Fibroblast of peridontal ligament (primary cell): ENCODE measurements around the gene TMEM245.

ENCODE experiments used
- DNase-seq: peaks from one replicate; pipeline ENCODE4 v3.0.0-alpha.2; 2010; ENCODE audit errors: extremely low read depth

Gene TMEM245

GRCh38 chr9:109027176-109027575 is 92.6 kb downstream of the TMEM245 start:
- DNase-seq, result peak; percentile 63

GRCh38 chr9:109026306-109026705 is 93.4 kb downstream of the TMEM245 start:
- no peak for DNase-seq

- no peak for DNase-seq
Observed at GRCh38 chr9:109022873-109023272, 96.9 kb downstream of the TMEM245 start.

GRCh38 chr9:109020581-109021511 is 98.9 kb downstream of the TMEM245 start:
- no peak for DNase-seq

GRCh38 chr9:109020113-109020512 is 99.6 kb downstream of the TMEM245 start:
- DNase-seq, result no peak

- no peak for DNase-seq
Observed at GRCh38 chr9:109019420-109019819, 100.3 kb downstream of the TMEM245 start.

GRCh38 chr9:109017493-109017892 is 102.3 kb downstream of the TMEM245 start:
- no peak for DNase-seq

GRCh38 chr9:109017061-109017460 is 102.7 kb downstream of the TMEM245 start:
- DNase-seq, result peak; percentile 61

- peak; percentile 31 for DNase-seq
Observed at GRCh38 chr9:109016132-109016531, 103.6 kb downstream of the TMEM245 start.

- DNase-seq, result no peak
Observed at GRCh38 chr9:109014608-109015280, 105.0 kb downstream of the TMEM245 start.

GRCh38 chr9:109013679-109014607 is 105.8 kb downstream of the TMEM245 start:
- peak; percentile 80 for DNase-seq

- DNase-seq, result peak; percentile 79
Observed at GRCh38 chr9:109012876-109013678, 106.7 kb downstream of the TMEM245 start, which contains the start of gene CTNNAL1. CTNNAL1 (minus strand) TSS chr9:109013499; CDS start chr9:109013442, 57 bp downstream.

- DNase-seq, result peak; percentile 97
Observed at GRCh38 chr9:109012009-109012875, 107.5 kb downstream of the TMEM245 start.

GRCh38 chr9:109011231-109011671 is 108.5 kb downstream of the TMEM245 start:
- DNase-seq, result peak; percentile 54

GRCh38 chr9:109010746-109011145 is 109.0 kb downstream of the TMEM245 start:
- peak; percentile 89 for DNase-seq

- DNase-seq, result no peak
Observed at GRCh38 chr9:109005678-109006077, 114.1 kb downstream of the TMEM245 start.

- DNase-seq, result no peak
Observed at GRCh38 chr9:109003116-109003515, 116.6 kb downstream of the TMEM245 start.

GRCh38 chr9:109002141-109002540 is 117.6 kb downstream of the TMEM245 start:
- DNase-seq, result no peak

GRCh38 chr9:109001275-109001676 is 118.5 kb downstream of the TMEM245 start:
- peak; percentile 56 for DNase-seq

- no peak for DNase-seq
Observed at GRCh38 chr9:108997112-108997511, 122.6 kb downstream of the TMEM245 start.
